Head of caudate nucleus (tissue), 42 donors: ENCODE results near the gene CX3CR1.

Source experiments
- DNase-seq, 42 donors: peaks; one replicate each; pipeline versions ENCODE4 v3.0.0 to v3.0.0-alpha.2; 2020 to 2021; ENCODE audit warnings: mixed read lengths in 7 of 42
- intact Hi-C: fragments of 100-400 bp; cut with DNase I; formaldehyde crosslinking; loops from one replicate; pipeline ENCODE4 v1.15.0; 2022

The CX3CR1 gene

GRCh38 chr3:39275963-39276593, 3.8 kb downstream of the CX3CR1 start:
- peak in 2 of 42 donors; percentile 2 to 3 for DNase-seq
- intact Hi-C loops: no loop called here

GRCh38 chr3:39275052-39275451, 4.8 kb downstream of the CX3CR1 start:
- intact Hi-C loops: no loop called here
- no peak for DNase-seq

- intact Hi-C loops: no loop called here
Measured at GRCh38 chr3:39273119-39273518, 6.7 kb downstream of the CX3CR1 start.

GRCh38 chr3:39272191-39272590, 7.6 kb downstream of the CX3CR1 start:
- intact Hi-C loops: no loop called here
- no peak for DNase-seq

More at GRCh38 chr3:39273119-39273518, 6.7 kb downstream of the CX3CR1 start:
- DNase-seq: no peak

- intact Hi-C loops: no loop called here
- DNase-seq: peak in 1 of 42 donors; percentile 1
Measured at GRCh38 chr3:39271363-39271914, 8.4 kb downstream of the CX3CR1 start.

GRCh38 chr3:39269528-39269927, 10.3 kb downstream of the CX3CR1 start:
- no peak for DNase-seq
- intact Hi-C loops: no loop called here

- intact Hi-C loops: no loop called here
- DNase-seq: peak in 1 of 42 donors; percentile 39
Measured at GRCh38 chr3:39268549-39268900, 11.3 kb downstream of the CX3CR1 start.

- intact Hi-C loops: no loop called here
- peak in 1 of 42 donors; percentile 43 for DNase-seq
Measured at GRCh38 chr3:39267631-39268548, 11.9 kb downstream of the CX3CR1 start.

GRCh38 chr3:39264053-39264452, 15.8 kb downstream of the CX3CR1 start:
- intact Hi-C loops: no loop called here
- DNase-seq: no peak

- intact Hi-C loops: no loop called here
Measured at GRCh38 chr3:39263576-39263975, 16.3 kb downstream of the CX3CR1 start.

GRCh38 chr3:39262846-39263245, 17.0 kb downstream of the CX3CR1 start:
- peak in 17 of 42 donors; percentile 18 to 77 (median 34) for DNase-seq
- intact Hi-C loops: no loop called here

More at GRCh38 chr3:39263576-39263975, 16.3 kb downstream of the CX3CR1 start:
- no peak for DNase-seq

GRCh38 chr3:39261726-39262125, 18.1 kb downstream of the CX3CR1 start:
- intact Hi-C loops: no loop called here
- DNase-seq: no peak

- intact Hi-C loops: no loop called here
- peak in 27 of 42 donors; percentile 18 to 71 (median 46) for DNase-seq
Measured at GRCh38 chr3:39260957-39261356, 18.9 kb downstream of the CX3CR1 start.

- no peak for DNase-seq
- intact Hi-C loops: no loop called here
Measured at GRCh38 chr3:39260318-39260717, 19.5 kb downstream of the CX3CR1 start.

- peak in 15 of 42 donors; percentile 17 to 58 (median 37) for DNase-seq
- intact Hi-C loops: no loop called here
Measured at GRCh38 chr3:39255503-39256325, 24.1 kb downstream of the CX3CR1 start.

GRCh38 chr3:39254806-39255449, 24.9 kb downstream of the CX3CR1 start:
- intact Hi-C loops: no loop called here
- DNase-seq: peak in 1 of 42 donors; percentile 34

GRCh38 chr3:39251576-39251975, 28.3 kb downstream of the CX3CR1 start:
- no peak for DNase-seq
- intact Hi-C loops: no loop called here

GRCh38 chr3:39250116-39250747, 29.6 kb downstream of the CX3CR1 start:
- intact Hi-C loops: no loop called here
- peak in 1 of 42 donors; percentile 23 for DNase-seq
